Activated T-cell treated with anti-CD3 and anti-CD28 coated beads, Interleukin-2, amount 50 U/mL, for 4 hours (primary cell): ENCODE measurements around the gene GRM4. TPM values are rescaled to one million over a fixed set of nuclear protein-coding genes. Genes with fewer than 3 reads are reported as not detected.

ENCODE experiments used
- ATAC-seq, 2 donors: fragments of 200-7000 bp; cut with Tn5 transposase; one replicate each; pipeline ENCODE4 v1.10.0; 2021
- DNase-seq: peaks from one replicate; pipeline ENCODE4 v3.0.0-alpha.2; 2020
- H3K27me3 Mint-ChIP-seq: one replicate; pipeline ENCODE4 v1.8.0; 2021; ENCODE audit warnings: low read depth, mixed read lengths
- H3K36me3 Mint-ChIP-seq: one replicate; pipeline ENCODE4 v1.8.0; 2022; ENCODE audit warnings: mixed read lengths; ENCODE audit not compliant: insufficient read depth
- H3K4me1 Mint-ChIP-seq: one replicate; pipeline ENCODE4 v1.8.0; 2021; ENCODE audit warnings: low read depth, mixed read lengths
- H3K4me3 Mint-ChIP-seq: one replicate; pipeline ENCODE4 v1.8.0; 2021; ENCODE audit warnings: mild to moderate bottlenecking, moderate library complexity, mixed read lengths
- H3K9me3 Mint-ChIP-seq: one replicate; pipeline ENCODE4 v1.8.0; 2021; ENCODE audit warnings: mixed read lengths
- total RNA-seq, 3 donors: library from RNA; stranded (reverse); gene quantifications; one replicate each; pipeline ENCODE4 v1.2.1, GENCODE V29; 2021

Gene GRM4
- total RNA-seq, 3 donors from 2014 or later: 0.25 to 0.29 TPM; not detected in 1

DNA sequence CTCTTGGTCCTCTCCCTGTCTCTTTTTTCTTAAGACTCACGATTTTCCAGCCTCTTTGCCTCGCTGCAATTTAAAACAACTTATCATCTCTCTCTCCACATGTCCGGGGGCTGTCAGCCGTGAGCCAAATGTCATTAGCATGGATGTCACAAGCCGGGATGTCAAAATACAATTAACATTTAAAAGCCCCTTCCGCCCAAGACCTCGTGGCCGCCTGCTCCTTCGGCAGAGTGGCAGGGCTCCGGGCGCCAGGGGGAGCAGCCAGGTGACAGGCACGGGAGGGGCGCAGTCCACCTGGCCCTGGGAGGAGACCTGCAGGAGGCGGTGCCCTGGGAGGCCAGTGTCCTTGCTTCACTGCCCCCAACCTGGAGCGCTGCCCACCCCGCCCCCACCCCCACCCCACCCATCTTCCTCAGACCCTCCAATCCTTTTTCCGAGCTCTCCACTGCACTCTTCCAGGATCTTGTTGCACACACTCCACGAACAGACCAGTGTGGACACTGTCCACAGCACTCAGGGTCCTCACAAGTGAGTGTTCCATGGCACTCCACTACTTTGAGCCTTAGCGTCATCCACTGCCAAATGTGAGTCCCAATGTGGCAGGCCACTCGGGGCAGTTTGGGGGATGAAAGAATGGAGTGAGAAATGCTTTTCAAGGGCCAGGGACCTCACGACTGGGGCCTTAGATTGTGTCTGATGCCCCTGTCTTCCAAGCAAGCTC lies 5.6 kb upstream of the GRM4 start:
- H3K4me1 Mint-ChIP-seq: peaks cover 4% of the 10 kb centered on the region
- no peaks in the 10 kb centered on the region for H3K36me3 Mint-ChIP-seq
- ATAC-seq (no peak), DNase-seq (no peak)
- no peak overlapping the region for H3K4me3 Mint-ChIP-seq
- no peaks in the 10 kb centered on the region for H3K9me3 Mint-ChIP-seq
- H3K27me3 Mint-ChIP-seq: peaks cover 56% of the 10 kb centered on the region

DNA sequence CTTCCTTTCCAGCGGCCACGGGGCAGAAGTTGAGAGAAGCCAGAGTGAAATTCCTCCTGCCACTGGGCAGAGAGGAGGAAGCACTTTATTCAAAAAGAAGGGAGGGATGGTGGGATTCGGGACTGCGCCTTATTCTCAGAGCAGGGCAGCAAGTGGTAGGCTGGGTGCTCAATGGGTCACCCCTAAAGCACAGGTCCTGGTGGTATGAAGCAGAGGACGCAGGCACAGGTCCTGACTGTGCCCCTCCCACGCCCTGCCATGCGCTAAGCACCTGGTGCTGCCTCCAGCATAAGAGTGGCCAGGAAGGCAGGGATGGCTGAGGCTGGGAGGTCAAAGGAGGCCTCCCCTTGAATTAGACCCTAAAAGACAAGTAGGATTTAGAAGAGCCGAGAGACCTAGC lies 4.9 kb upstream of the GRM4 start:
- no peak for ATAC-seq
- Mint-ChIP-seq H3K9me3 (no peaks in the 10 kb centered on the region), H3K36me3 (no peaks in the 10 kb centered on the region), H3K4me3 (no peak overlapping the region), H3K27me3 (peaks cover 63% of the 10 kb centered on the region), H3K4me1 (peaks cover 6% of the 10 kb centered on the region)
- no peak for DNase-seq

DNA sequence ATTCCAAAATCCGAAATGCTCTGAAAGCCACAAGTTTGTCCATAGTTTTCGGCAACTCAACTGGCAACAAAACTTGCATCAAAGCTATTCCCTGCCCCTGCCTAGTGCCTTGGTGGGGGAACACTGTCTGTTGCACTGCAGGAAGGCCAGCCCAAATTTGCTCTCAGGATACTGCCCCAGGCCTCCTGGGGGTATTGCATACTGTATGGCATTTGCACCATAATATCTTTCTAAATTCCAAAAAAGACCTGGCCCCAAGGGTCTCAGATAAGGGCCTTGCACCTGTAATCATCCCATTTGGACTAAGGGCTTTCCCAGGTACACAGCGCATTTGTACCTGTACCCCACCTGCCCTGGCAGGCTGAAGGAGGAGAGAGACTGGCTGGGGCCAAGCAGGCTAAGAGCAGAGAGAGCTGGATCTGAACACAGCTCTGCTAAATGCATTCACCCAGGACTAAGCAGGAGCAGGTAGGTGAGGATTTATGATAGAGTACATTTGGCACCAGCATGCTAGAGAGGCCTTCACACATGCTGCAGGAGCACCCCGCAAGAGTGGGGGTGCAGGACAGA lies 4.0 kb upstream of the GRM4 start:
- Mint-ChIP-seq H3K4me1 (peaks cover 6% of the 10 kb centered on the region), H3K27me3 (peaks cover 65% of the 10 kb centered on the region), H3K4me3 (no peak overlapping the region), H3K36me3 (no peaks in the 10 kb centered on the region), H3K9me3 (no peaks in the 10 kb centered on the region)
- ATAC-seq: no peak
- no peak for DNase-seq

DNA sequence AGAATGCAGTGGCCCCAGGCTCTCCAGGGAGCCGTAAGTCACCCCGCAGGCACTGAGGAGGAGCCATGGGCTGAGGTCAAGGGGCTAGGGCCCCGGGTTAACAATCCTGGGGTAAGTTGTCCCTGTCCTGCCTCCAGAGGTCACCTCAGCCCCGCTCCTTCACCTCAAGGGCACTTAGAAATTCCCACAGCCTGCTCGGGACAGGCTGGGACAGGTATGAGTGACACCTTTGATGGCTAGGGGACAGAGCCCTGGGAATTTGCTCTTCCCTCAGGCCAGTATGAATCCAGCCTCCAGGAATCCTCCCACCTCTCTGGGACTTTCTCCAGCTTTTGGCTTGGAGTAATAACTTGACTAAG lies 3.5 kb upstream of the GRM4 start:
- Mint-ChIP-seq H3K27me3 (peaks cover 65% of the 10 kb centered on the region), H3K4me1 (peaks cover 5% of the 10 kb centered on the region), H3K9me3 (no peaks in the 10 kb centered on the region), H3K36me3 (no peaks in the 10 kb centered on the region), H3K4me3 (no peak overlapping the region)
- ATAC-seq (no peak), DNase-seq (no peak)

DNA sequence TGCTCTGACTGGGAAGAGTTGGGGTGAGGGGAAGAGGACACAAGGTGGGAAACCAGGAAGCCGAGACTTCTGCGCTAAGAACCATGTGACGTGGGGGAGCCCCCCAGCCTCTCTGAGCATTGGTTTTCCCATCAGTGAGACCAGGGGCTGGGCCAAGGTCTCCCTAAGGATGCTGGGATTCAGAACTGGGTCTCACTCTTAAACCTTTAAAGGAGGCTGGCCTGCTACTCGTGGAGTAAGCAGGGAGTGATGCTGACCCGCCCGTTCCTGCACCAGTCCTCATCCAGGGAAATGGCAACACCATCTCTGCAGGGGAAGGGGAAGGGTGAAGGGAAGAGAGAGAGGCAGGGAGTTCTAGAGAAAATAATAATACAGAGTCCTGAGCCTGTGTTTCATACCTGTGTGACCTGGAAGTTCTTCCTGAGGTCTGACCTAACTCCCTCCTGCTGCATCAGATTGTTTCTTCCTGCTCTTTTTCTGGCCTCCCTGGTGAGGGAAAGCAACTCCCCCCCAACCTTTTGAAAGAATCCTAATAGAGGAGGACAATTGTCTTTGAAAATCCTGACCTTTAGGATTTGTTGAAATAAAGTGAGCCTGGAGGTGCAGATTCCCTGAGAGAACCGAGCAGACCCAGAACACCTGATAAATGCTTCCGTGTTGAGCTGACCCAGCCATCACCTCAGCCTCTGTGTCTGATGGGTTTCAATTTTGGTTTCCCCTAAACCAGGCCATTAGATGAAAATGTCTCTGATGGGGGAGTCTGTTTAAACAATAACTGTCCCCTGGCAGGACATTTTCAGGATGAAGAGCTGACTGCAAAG lies 3.0 kb upstream of the GRM4 start:
- no peak for ATAC-seq
- Mint-ChIP-seq H3K4me1 (peaks cover 3% of the 10 kb centered on the region), H3K4me3 (no peak overlapping the region), H3K36me3 (no peaks in the 10 kb centered on the region), H3K27me3 (peaks cover 62% of the 10 kb centered on the region), H3K9me3 (no peaks in the 10 kb centered on the region)
- DNase-seq: no peak

DNA sequence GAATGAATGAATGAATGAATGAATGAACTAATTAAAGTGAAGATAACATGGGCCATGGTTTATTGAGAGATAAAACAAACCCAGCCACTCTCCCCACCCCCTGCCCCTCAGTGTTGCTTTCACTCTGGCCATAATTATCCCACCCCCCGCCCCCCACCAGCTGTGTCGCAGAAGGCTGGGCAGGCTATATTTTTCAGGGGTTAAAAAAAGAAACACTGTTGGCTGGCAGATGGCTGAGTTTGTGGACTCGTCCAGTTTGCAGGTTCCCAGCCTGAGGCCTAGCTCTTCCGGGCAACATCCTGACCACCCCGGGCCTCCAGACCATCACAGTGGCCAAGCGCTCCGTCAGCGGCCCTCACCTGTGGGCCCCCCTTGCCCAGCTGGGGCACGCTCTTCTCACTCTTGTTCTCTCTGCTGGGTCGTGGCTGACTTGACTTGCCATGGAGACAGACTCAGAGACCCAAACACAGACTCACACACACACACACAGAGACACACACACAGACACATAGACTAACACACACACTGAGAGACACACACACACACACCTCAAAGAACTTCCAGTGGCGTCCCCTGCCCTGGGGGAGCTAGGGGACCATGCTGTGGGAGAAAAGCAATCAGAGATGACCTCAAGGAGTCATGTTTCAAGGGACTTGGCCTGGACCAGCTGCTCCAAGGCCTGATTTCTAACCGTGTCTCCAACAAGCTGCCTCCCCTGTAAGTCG lies 2.2 kb upstream of the GRM4 start:
- DNase-seq: no peak
- no peak overlapping the region for H3K4me3 Mint-ChIP-seq

DNA sequence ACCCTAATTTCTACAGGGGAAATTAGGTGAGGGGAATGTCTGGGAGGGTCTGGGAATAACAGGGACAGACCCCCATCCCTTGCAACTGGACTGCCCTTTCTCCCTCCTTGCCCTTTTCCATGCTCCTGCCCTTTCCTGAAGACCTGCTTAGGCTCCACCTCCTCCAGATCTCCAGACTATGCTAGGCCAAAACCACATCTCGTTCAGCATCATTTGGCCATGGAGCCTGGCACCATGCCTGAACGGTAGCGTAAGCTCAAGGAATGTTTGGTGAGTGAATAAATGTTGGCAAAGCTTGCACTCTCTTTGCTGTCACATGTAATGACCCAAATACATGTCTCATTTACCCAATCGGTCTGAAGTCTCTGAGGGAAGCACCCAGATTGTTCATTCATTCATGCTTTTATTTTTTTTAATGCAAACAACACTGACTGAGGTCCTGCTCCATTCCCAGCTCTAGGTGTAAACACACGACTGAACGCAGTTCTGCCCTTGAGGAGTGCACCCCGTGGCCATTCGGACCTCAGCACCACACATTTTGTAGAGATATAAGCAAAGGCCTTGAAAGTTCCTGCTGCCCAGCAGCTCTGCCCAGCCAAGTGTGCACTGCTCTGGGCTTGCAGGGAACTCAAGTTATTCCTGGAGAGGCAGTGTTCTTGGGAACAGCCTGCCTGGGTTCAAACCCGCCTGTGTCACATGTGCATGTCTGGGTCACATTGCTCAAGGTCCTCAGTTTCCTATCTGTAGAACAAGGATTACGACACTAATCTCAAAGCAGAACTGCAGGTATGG lies 1.1 kb upstream of the GRM4 start:
- Mint-ChIP-seq H3K27me3 (peaks cover 65% of the 10 kb centered on the region), H3K4me1 (peaks cover 16% of the 10 kb centered on the region), H3K36me3 (no peaks in the 10 kb centered on the region), H3K9me3 (no peaks in the 10 kb centered on the region), H3K4me3 (no peak overlapping the region)
- DNase-seq (no peak), ATAC-seq (no peak)

More for the DNA sequence above, 2.2 kb upstream of the GRM4 start:
- peaks cover 8% of the 10 kb centered on the region for H3K4me1 Mint-ChIP-seq
- peaks cover 64% of the 10 kb centered on the region for H3K27me3 Mint-ChIP-seq
- H3K9me3 Mint-ChIP-seq: no peaks in the 10 kb centered on the region
- ATAC-seq: no peak
- no peaks in the 10 kb centered on the region for H3K36me3 Mint-ChIP-seq

DNA sequence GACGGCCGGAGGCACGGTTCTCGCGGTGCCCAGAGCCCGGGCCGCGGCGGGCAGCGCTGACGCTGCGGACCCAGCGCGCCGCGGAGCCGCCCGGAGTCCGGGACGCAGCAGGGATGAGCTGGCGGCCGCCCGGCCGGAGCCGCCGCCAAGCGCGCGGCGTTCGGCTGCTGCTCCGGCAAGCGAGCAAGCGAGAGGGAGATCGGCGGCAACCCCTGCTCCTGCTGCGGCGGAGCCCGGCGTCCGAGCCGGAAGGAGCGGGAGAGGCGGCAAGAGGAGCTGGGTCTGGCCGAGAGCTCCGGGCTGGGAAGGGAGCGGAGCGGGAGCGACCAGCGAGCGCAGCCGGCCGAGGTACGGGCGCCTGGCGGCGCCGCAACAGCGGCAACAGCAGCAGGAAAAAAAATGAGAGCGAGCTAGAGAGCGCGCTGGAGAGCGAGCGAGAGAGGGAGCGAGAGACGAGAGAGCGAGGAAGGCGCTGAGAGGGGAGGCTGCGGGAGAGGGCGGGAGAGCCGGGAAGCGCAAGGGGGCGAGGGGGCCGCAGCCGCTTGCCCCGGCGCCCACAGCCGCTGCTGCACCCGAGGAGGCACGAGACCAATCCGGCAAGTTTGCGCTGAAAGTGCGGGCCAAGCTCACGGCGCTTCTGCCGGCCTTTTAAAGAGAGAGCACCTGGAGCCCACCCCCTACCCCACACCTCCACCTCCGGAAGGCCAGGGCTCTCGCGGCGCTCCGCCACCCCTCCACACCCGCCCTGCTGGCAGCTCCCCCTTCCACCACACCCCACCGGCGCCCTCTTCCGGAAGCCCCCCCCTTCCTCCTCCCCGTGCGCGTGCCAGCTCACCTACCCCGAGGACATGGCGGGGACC lies 496 bp downstream of the GRM4 start:
- Mint-ChIP-seq H3K36me3 (no peaks in the 10 kb centered on the region), H3K9me3 (no peaks in the 10 kb centered on the region), H3K27me3 (peaks cover 66% of the 10 kb centered on the region), H3K4me3 (peak overlapping the region; percentile 63), H3K4me1 (peaks cover 16% of the 10 kb centered on the region)
- DNase-seq (peak; percentile 40), ATAC-seq (peak; percentile 39 to 47)

DNA sequence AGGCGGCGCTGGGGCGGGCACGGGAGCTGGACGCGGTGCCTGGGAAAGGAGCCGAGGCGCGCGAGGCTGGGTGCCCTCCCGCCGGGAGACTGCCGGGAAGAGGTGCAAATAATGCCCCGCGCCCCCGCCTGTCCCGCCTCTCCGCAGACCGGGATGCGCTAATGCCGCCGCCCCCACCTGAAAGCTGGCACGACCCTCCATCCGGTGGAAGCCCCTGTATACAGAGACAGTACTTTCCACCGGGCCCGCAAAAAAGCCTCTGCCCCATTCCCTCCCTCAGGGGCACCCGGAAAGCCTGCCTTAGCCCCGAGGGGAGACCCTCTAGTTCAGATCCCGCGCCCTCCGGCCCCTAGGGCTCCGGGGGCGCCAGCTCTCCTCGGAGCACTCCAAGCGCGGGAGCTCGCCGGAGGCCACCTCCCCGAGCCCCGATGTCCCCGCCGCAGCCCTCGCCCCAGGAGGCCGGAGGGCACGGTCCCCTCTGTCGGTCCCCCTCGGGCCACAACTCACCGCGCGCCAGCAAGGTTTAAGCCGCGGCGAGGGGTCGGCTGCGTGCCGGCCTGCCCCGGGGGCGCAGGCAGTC lies 1.2 kb downstream of the GRM4 start:
- peaks cover 16% of the 10 kb centered on the region for H3K4me1 Mint-ChIP-seq
- DNase-seq: no peak
- no peaks in the 10 kb centered on the region for H3K9me3 Mint-ChIP-seq
- H3K4me3 Mint-ChIP-seq: peak overlapping the region; percentile 37
- H3K27me3 Mint-ChIP-seq: peaks cover 66% of the 10 kb centered on the region
- H3K36me3 Mint-ChIP-seq: no peaks in the 10 kb centered on the region
- ATAC-seq: peak; percentile 3 to 11

DNA sequence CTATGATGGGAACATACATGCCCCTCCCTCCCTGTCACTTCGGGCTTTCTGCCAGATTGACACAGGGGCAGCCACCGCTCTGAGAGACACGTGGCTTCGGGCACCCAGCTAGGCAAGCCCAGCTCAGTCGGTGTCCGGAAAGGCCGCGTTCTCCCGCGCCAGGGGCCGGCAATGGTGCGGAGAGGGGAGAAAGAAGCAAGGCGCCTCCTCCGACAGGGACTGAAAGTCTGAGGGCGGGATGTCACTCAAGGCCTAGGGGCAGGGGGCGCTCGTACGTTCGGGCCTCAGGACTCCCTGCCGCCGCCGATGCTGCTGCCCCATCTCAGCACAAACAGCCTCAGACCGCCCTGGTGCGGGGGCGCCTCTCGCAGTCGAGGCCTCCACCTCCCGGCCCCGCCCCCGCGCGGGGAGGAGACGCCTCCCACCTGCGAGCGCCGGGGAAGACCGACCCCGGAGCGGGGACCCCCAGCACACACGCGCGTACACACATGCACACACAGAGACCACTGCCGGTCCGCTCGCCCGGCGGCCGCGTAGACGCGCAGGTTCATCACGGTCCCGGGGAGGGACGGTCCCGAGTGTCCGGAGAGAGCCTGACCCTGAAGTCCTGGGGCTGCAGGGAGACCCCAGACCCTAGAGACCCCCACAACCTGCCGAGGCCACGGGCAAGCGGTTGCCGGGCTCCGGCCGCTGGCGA lies 1.9 kb downstream of the GRM4 start:
- Mint-ChIP-seq H3K4me3 (peak overlapping the region; percentile 49), H3K36me3 (no peaks in the 10 kb centered on the region), H3K27me3 (peaks cover 70% of the 10 kb centered on the region), H3K4me1 (peaks cover 16% of the 10 kb centered on the region), H3K9me3 (no peaks in the 10 kb centered on the region)
- ATAC-seq: peak; percentile 57 to 59
- DNase-seq: peak; percentile 50

DNA sequence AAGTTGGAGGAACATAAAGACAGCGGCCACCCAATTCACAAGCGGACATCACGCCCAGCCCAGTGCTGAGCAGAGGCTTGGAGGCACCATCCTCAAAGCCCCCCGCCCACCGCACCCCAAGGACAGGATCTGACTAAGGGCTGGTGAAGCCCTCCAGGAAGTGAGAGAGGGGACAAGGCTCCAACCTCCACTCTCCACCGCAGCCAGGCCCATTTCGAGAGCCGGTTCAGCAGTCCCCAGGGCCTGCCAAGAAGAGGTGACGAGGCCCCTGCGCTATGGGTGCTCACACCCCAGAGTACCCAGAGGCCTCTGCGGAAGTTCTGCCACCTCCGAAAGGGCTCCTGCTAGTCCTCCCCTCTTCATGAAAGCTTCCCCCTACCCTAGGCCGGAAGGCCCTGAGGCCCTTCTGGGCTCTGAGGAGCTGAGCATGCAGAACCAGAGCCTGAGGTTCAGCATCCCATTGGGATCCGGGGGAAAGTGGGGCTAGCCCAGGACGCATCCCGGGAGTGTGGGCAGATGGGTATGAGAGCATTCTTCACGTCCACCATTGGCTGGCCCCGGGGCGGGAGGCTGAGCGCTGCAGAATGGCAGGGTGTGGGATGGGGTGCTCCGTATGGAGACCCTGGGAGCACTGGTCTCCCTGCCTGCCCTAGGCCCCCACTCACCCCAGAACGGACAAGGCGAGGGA lies 2.5 kb downstream of the GRM4 start:
- DNase-seq (no peak), ATAC-seq (no peak)
- Mint-ChIP-seq H3K4me3 (peak overlapping the region; percentile 49), H3K36me3 (no peaks in the 10 kb centered on the region), H3K4me1 (peaks cover 16% of the 10 kb centered on the region), H3K27me3 (peaks cover 71% of the 10 kb centered on the region), H3K9me3 (no peaks in the 10 kb centered on the region)
